Testis (tissue), 3 donors: ENCODE results near the gene ZNF576. TPM values are rescaled to one million over a fixed set of nuclear protein-coding genes. Genes with fewer than 3 reads are reported as not detected.

Source experiments
- DNase-seq: peaks from one replicate; pipeline ENCODE4 v3.0.0-alpha.2; 2019
- H3K27ac ChIP-seq, 2 donors: fragments of 200-600 bp; sonication (generic); one replicate each; pipeline ENCODE4 v1.5.1; 2019
- H3K27me3 ChIP-seq: fragments of 200-600 bp; sonication (generic); one replicate; pipeline ENCODE4 v1.5.1; 2019
- H3K36me3 ChIP-seq: fragments of 200-600 bp; sonication (generic); one replicate; pipeline ENCODE4 v1.5.1; 2017; ENCODE audit warnings: low read depth; ENCODE audit errors: missing control alignments
- H3K4me1 ChIP-seq: fragments of 200-600 bp; sonication (generic); one replicate; pipeline ENCODE4 v1.5.1; 2019
- H3K4me3 ChIP-seq, 2 donors: fragments of 200-600 bp; sonication (generic); one replicate each; pipeline ENCODE4 v1.5.1; 2017 to 2019
- H3K9me3 ChIP-seq: fragments of 200-600 bp; sonication (generic); one replicate; pipeline ENCODE4 v1.5.1; 2017
- POLR2A ChIP-seq: fragments of 450-650 bp; IDR thresholded peaks from one replicate; pipeline ENCODE4 v1.6.1; 2017; ENCODE audit warnings: antibody characterized with exemption, mild to moderate bottlenecking, moderate library complexity
- WGBS, 2 donors: methylation state at CpG; one replicate each; pipeline ENCODE4 v1.1.5; 2018; 5-methylcytosine and 5-hydroxymethylcytosine counted together
- intact Hi-C: fragments of 100-400 bp; cut with DNase I; formaldehyde crosslinking; loops from one replicate; pipeline ENCODE4 v1.15.1; 2023; ENCODE audit warnings: low total_unique reads
- polyA plus RNA-seq: library from polyadenylated mRNA; stranded (reverse); fragments of 350-450 nt; fragmentation: Illumina TruSeq; extraction: RNeasy Lipid Tissue Mini Kit (QIAGEN cat#74804); gene quantifications from one replicate; pipeline ENCODE4 v1.2.3, GENCODE V29; 2014; ENCODE audit warnings: low read depth, low replicate concordance; ENCODE audit not compliant: insufficient read depth
- total RNA-seq, 2 donors: library from RNA; depleted of rRNA; stranded (reverse); fragments of >200 nt; gene quantifications; one replicate each; pipeline ENCODE4 v1.2.3, GENCODE V29; 2016
- TF ChIP-seq, protein P1 (sequence below), 3 experiments: fragments of 450-650 bp in 2 of 3; fragments of 200-600 bp in 1 of 3; sonication (generic) in 1 of 3; IDR thresholded peaks; one replicate each; pipeline ENCODE4 v1.5.1; 2016 to 2019; ENCODE audit warnings: antibody characterized with exemption in 3 of 3, mild to moderate bottlenecking in 2 of 3, moderate library complexity in 1 of 3

ZNF576 gene
- total and polyA plus RNA-seq, 3 donors from 2014 or later, result 14.6 to 23.1 (median 17.9) TPM

DNA sequence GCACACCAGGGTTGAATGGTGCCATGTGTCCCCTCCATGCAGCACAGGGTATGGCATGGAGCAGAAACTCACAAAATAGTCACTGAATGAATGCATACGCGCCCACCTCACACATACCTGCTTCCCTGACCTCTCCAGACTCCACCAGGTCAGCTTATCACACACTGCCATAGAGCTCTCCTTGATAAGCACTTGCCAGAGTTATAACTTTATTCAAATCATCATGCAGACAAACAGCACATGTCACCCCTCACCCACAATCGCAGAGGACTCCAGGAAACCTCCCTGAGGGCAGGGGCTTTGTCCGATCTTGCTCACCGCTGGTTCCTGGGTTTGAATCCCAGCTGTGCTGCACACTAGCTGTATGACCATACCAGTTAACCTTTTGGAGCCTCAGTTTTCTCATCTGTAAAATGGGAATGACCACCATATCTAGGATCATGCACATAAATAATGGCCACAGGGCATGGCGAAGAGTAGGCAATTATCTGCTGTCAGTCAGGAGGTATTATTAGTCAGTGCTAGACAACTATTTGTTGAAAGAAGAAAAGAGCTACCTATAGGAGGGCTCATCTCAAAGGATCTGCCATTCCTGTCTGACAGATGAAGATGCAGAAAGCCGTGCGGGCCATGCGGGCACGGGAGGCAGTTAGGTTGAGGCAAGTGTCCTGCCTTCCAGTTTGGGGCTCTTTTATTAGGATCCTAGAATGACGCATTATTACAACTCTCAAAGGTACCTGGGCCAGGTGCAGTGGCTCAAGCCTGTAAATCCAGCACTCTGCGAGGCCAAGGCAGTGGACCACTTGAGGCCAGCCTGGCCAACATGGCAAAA, 35.0 kb upstream of the ZNF576 start:
- 89 to 90% methylated on average over 12 of the region's 12 CpGs for WGBS, 2 donors
- TF ChIP-seq, protein P1, sequence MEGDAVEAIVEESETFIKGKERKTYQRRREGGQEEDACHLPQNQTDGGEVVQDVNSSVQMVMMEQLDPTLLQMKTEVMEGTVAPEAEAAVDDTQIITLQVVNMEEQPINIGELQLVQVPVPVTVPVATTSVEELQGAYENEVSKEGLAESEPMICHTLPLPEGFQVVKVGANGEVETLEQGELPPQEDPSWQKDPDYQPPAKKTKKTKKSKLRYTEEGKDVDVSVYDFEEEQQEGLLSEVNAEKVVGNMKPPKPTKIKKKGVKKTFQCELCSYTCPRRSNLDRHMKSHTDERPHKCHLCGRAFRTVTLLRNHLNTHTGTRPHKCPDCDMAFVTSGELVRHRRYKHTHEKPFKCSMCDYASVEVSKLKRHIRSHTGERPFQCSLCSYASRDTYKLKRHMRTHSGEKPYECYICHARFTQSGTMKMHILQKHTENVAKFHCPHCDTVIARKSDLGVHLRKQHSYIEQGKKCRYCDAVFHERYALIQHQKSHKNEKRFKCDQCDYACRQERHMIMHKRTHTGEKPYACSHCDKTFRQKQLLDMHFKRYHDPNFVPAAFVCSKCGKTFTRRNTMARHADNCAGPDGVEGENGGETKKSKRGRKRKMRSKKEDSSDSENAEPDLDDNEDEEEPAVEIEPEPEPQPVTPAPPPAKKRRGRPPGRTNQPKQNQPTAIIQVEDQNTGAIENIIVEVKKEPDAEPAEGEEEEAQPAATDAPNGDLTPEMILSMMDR (IDR thresholded peaks at IDR 0.05), result no peak
- H3K36me3 ChIP-seq, result no peaks in the 10 kb centered on the region

DNA sequence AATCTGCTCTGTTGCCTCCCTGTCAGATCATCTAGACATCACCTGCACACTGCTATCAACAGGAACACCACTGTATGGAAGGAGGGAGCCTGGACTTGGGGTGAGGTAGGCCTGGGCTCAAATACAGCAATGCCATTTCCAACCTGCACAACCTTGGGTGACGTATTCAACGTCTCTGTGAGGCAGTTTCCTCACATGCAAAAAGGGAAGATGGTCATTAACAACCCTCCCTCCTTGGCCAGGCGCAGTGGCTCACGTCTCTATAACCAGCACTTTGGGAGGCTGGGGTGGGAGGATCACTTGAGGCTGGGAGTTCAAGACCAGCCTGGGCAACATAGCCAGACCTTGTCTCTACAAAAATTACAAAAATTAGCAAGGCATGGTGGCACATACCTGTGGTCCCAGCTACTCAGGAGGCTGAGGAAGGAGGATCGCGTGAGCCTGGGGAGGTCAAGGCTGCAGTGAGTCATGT, 34.1 kb upstream of the ZNF576 start:
- H3K27ac ChIP-seq, result peak overlapping the region in 1 of 2 donors; percentile 7
- no peak for DNase-seq
- H3K36me3 ChIP-seq, result no peaks in the 10 kb centered on the region
- WGBS, 2 donors, result 83 to 96% methylated on average over 6 of the region's 6 CpGs
- TF ChIP-seq POLR2A, result no peak
- TF ChIP-seq, protein P1 (IDR thresholded peaks at IDR 0.05), result no peak
- H3K9me3 ChIP-seq, result no peaks in the 10 kb centered on the region
- H3K4me1 ChIP-seq, result no peaks in the 10 kb centered on the region
- no peaks in the 10 kb centered on the region for H3K27me3 ChIP-seq
- H3K4me3 ChIP-seq, result no peak overlapping the region
- intact Hi-C loops, result no loop called here

More for the DNA sequence above, 35.0 kb upstream of the ZNF576 start:
- no peak for DNase-seq
- H3K4me3 ChIP-seq, result no peak overlapping the region
- intact Hi-C loops, result no loop called here
- H3K4me1 ChIP-seq, result no peaks in the 10 kb centered on the region
- H3K9me3 ChIP-seq, result no peaks in the 10 kb centered on the region
- no peaks in the 10 kb centered on the region for H3K27me3 ChIP-seq
- no peak overlapping the region for H3K27ac ChIP-seq

DNA sequence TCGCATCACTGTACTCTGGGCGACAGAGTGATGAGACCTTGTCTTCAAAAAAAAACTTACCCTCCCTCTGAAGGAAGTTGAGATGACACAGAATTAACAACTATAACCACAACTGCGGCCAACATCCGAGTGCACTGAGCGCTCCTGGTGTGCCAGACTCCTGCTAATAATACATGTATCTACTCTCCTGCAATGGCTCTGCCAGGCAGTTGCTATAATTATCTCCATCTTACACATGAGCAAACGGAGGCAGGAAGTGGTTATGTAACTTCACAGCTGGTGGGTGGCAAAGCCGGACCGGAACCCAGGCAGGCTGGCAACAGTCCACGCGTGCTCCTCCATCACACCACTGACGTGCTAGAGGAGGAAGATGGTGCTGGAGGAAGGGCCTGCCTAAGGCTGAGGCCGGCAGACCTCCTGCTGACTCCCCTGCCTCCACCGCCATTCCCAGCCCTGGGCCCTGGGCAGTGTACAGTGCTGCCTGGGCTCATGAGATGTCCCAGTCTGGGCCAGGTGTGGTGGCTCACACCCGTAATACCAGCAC, 33.6 kb upstream of the ZNF576 start:
- Histone ChIP-seq H3K27me3 (no peaks in the 10 kb centered on the region), H3K4me1 (no peaks in the 10 kb centered on the region), H3K9me3 (no peaks in the 10 kb centered on the region), H3K27ac (peak overlapping the region in 1 of 2 donors; percentile 7), H3K36me3 (no peaks in the 10 kb centered on the region), H3K4me3 (no peak overlapping the region)
- 65 to 74% methylated on average over 14 of the region's 14 CpGs for WGBS, 2 donors
- peak; percentile 60 for DNase-seq
- TF ChIP-seq, protein P1 (IDR thresholded peaks at IDR 0.05), result no peak
- no peak for TF ChIP-seq POLR2A
- intact Hi-C loops, result no loop called here

DNA sequence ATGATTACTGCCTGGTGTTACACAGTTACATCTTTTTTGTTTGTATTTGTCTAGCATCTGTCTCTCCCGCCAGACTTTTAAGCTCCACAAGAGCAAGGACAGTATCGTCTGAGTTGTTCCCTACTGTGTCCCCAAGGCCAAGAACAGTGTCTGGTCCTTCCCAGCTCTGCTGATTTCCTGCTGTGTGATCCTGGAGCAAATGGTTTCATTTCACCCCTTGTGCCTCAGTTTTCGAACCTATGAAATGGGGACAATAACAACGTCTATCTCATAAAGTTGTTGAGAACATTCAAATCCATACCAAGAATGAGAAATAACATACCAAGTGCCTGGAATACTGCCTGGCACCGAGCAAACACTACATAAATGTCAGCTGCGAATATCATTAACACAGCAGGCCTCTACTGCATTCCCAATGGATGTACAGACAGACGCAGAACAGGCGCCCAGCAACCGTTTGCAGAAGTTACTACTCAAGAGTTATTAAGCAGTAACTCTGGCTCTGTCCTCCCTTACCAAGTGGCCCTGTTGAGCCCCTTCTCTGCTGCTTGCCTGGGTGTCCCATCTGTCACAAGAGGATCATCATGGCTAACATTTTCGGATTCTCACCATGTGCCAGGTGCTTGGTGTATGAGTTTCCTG, 32.5 kb upstream of the ZNF576 start:
- no peaks in the 10 kb centered on the region for H3K27me3 ChIP-seq
- 83 to 93% methylated on average over 10 of the region's 10 CpGs for WGBS, 2 donors
- H3K27ac ChIP-seq, result no peak overlapping the region
- intact Hi-C loops, result no loop called here
- no peak overlapping the region for H3K4me3 ChIP-seq
- no peak for TF ChIP-seq POLR2A
- TF ChIP-seq, protein P1 (IDR thresholded peaks at IDR 0.05), result no peak
- H3K9me3 ChIP-seq, result no peaks in the 10 kb centered on the region
- H3K4me1 ChIP-seq, result no peaks in the 10 kb centered on the region
- H3K36me3 ChIP-seq, result no peaks in the 10 kb centered on the region
- no peak for DNase-seq
